CD4-positive, alpha-beta memory T cell (primary cell): Measurements from ENCODE around the gene UGT1A10. TPM values are rescaled to one million over a fixed set of nuclear protein-coding genes. Genes with fewer than 3 reads are reported as not detected.
A peak's percentile ranks its signal among the peaks of the same experiment; 100 is the strongest.

ENCODE experiments used
- CTCF ChIA-PET: fragments of 350-600 bp; sonication (Branson Sonifier 250); formaldehyde crosslinking; loops from one replicate; lab custom pipeline; 2021; ENCODE audit warnings: inconsistent platforms; ENCODE audit not compliant: partially characterized antibody; lab: Charles Lee
- POLR2A ChIA-PET: fragments of 350-600 bp; sonication (Branson Sonifier 250); formaldehyde crosslinking; loops from one replicate; lab custom pipeline; 2021; ENCODE audit not compliant: partially characterized antibody; lab: Charles Lee
- DNase-seq, 5 donors: peaks; one replicate each; pipeline versions ENCODE4 v3.0.0 to v3.0.0-alpha.2; 2020 to 2022; ENCODE audit warnings: mixed read lengths in 1 of 5
- H3K27ac ChIP-seq: one replicate; pipeline ENCODE4 v1.7.0; 2013; ENCODE audit warnings: low read depth, low read length
- H3K27me3 ChIP-seq: 2 replicates; pipeline ENCODE4 v1.7.0; 2013; ENCODE audit warnings: mild to moderate bottlenecking, low read length, moderate library complexity; ENCODE audit not compliant: insufficient read depth
- H3K36me3 ChIP-seq: 2 replicates; pipeline ENCODE4 v1.7.0; 2013; ENCODE audit warnings: mild to moderate bottlenecking, low read length, moderate library complexity; ENCODE audit not compliant: insufficient read depth
- H3K4me1 ChIP-seq: 2 replicates; pipeline ENCODE4 v1.7.0; 2013; ENCODE audit warnings: mild to moderate bottlenecking, low read length, moderate library complexity; ENCODE audit not compliant: insufficient read depth
- H3K4me3 ChIP-seq, 2 donors: one replicate each; pipeline ENCODE4 v1.7.0; 2013; ENCODE audit warnings: low read length in 2 of 2, mild to moderate bottlenecking in 1 of 2
- H3K9me3 ChIP-seq, 2 donors: one replicate each; pipeline ENCODE4 v1.7.0; 2013; ENCODE audit warnings: low read length in 2 of 2, control low read depth in 1 of 2; ENCODE audit not compliant: control insufficient read depth in 1 of 2
- H3K27ac Mint-ChIP-seq, 7 donors: one replicate each; pipeline ENCODE4 v1.8.0; 2020 to 2021; ENCODE audit warnings: mixed read lengths in 7 of 7, mild to moderate bottlenecking in 6 of 7, inconsistent platforms in 3 of 7, moderate library complexity in 3 of 7
- H3K27me3 Mint-ChIP-seq, 2 donors: one replicate each; pipeline ENCODE4 v1.8.0; 2020 to 2021; ENCODE audit warnings: mixed read lengths in 2 of 2
- H3K36me3 Mint-ChIP-seq, 2 donors: one replicate each; pipeline ENCODE4 v1.8.0; 2020 to 2021; ENCODE audit warnings: mixed read lengths in 2 of 2, inconsistent platforms in 1 of 2, mild to moderate bottlenecking in 1 of 2
- H3K4me1 Mint-ChIP-seq, 4 donors: one replicate each; pipeline ENCODE4 v1.8.0; 2020 to 2021; ENCODE audit warnings: mixed read lengths in 4 of 4, mild to moderate bottlenecking in 1 of 4
- H3K4me3 Mint-ChIP-seq, 8 donors: one replicate each; pipeline ENCODE4 v1.8.0; 2020 to 2021; ENCODE audit warnings: mixed read lengths in 8 of 8, mild to moderate bottlenecking in 7 of 8, moderate library complexity in 6 of 8, inconsistent platforms in 3 of 8
- H3K9me3 Mint-ChIP-seq, 8 donors: one replicate each; pipeline ENCODE4 v1.8.0; 2020 to 2021; ENCODE audit warnings: mixed read lengths in 8 of 8, mild to moderate bottlenecking in 5 of 8, inconsistent platforms in 3 of 8, moderate library complexity in 1 of 8
- intact Hi-C: fragments of 100-400 bp; cut with micrococcal nuclease; formaldehyde crosslinking; loops from one replicate; pipeline ENCODE4 v1.15.1; 2023
- polyA plus RNA-seq, 2 donors: library from polyadenylated mRNA; unstranded; fragments of 300-500 nt; fragmentation: Illumina TruSeq; gene quantifications; one replicate each; pipeline ENCODE4 v1.2.3, GENCODE V29; 2021
- total RNA-seq, 2 experiments: library from RNA; stranded (reverse); gene quantifications; one replicate each; pipeline ENCODE4 v1.2.3, GENCODE V29; 2021

Gene UGT1A10
- total and polyA plus RNA-seq, 4 experiments from 2014 or later: not detected

GRCh38 chr2:233803292-233803911, 167.2 kb downstream of the UGT1A10 start:
- Mint-ChIP-seq H3K27me3 (peaks cover 8 to 17% of the 10 kb centered on the region in 2 donors), H3K27ac (no peak overlapping the region), H3K4me1 (no peaks in the 10 kb centered on the region), H3K9me3 (no peaks in the 10 kb centered on the region), H3K36me3 (no peaks in the 10 kb centered on the region), H3K4me3 (no peak overlapping the region)
- Histone ChIP-seq H3K4me3 (no peak overlapping the region), H3K4me1 (no peaks in the 10 kb centered on the region), H3K27ac (no peak overlapping the region), H3K27me3 (no peaks in the 10 kb centered on the region), H3K9me3 (no peaks in the 10 kb centered on the region), H3K36me3 (no peaks in the 10 kb centered on the region)
- intact Hi-C loops: no loop called here
- ChIA-PET CTCF (no interaction called here), POLR2A (no interaction called here)
- DNase-seq: no peak

DNA sequence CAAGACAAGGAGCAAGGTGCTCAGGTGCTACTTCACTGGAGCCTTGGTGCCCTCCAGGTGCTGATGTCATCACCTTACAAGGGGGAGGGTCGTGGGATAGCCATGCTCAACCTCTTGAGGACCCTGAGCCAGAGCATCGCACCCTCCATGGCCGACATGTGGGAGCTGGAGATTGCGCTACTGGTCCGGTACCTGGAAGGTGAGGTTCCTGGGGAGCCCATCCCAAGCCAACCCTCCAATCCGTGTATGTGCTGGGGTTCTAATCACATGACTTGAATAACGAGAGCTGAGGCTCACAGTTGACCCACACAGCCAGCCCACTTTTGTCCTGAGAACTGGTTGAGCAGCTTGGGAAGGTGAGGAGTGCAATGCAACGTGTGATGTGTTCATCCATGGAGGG, 167.7 kb downstream of the UGT1A10 start:
- no peaks in the 10 kb centered on the region for H3K4me1 ChIP-seq
- Mint-ChIP-seq H3K4me3 (no peak overlapping the region), H3K27me3 (peaks cover 10 to 17% of the 10 kb centered on the region in 2 donors), H3K4me1 (no peaks in the 10 kb centered on the region), H3K27ac (peak overlapping the region in 2 of 7 donors; percentile 6 to 63), H3K36me3 (no peaks in the 10 kb centered on the region), H3K9me3 (no peaks in the 10 kb centered on the region)
- no peak for DNase-seq
- H3K9me3 ChIP-seq: no peaks in the 10 kb centered on the region
- ChIA-PET CTCF (no interaction called here), POLR2A (no interaction called here)
- intact Hi-C loops: no loop called here
- H3K27me3 ChIP-seq: no peaks in the 10 kb centered on the region
- no peaks in the 10 kb centered on the region for H3K36me3 ChIP-seq
- no peak overlapping the region for H3K27ac ChIP-seq
- H3K4me3 ChIP-seq: no peak overlapping the region

DNA sequence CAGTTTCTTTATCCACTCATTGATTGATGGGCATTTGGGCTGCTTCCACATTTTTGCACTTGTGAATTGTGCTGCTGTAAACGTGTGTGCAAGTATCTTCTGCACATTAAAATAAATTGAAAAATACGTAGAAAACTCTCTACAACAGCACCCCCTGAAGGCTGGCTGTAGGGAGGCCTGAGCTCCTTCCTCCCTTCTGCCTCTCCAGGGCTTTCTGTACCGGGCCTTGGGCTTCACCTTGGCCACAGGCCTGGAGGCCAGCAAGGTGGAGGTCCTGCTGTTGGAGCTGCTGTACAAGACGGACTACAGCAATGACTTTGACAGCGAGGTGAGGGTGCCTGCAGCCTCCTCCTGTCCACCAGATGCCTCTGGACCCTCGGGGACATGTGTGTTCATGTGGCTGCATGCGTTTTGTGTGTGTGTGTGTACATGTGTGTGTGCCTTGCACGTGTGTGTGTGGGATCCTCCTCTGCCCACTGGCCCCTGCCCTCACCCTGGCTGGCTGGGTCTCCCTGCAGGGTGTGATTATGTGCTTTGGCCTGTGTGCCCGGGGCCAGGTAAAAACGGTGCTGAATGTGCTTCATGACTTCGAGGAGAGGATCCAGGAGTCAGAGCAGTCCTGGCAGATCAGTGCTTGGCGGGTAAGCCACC, 171.1 kb downstream of the UGT1A10 start:
- Mint-ChIP-seq H3K27ac (no peak overlapping the region), H3K36me3 (no peaks in the 10 kb centered on the region), H3K4me3 (no peak overlapping the region), H3K4me1 (no peaks in the 10 kb centered on the region), H3K9me3 (no peaks in the 10 kb centered on the region), H3K27me3 (peaks cover 9 to 16% of the 10 kb centered on the region in 2 donors)
- POLR2A ChIA-PET: no interaction called here
- no peak overlapping the region for H3K4me3 ChIP-seq
- H3K27me3 ChIP-seq: no peaks in the 10 kb centered on the region
- DNase-seq: no peak
- intact Hi-C loops: no loop called here
- no peaks in the 10 kb centered on the region for H3K9me3 ChIP-seq
- H3K27ac ChIP-seq: no peak overlapping the region
- H3K36me3 ChIP-seq: no peaks in the 10 kb centered on the region
- H3K4me1 ChIP-seq: no peaks in the 10 kb centered on the region
- CTCF ChIA-PET: no interaction called here

GRCh38 chr2:233807966-233808935, 172.0 kb downstream of the UGT1A10 start:
- H3K9me3 Mint-ChIP-seq: no peaks in the 10 kb centered on the region
- H3K27me3 ChIP-seq: no peaks in the 10 kb centered on the region

DNA sequence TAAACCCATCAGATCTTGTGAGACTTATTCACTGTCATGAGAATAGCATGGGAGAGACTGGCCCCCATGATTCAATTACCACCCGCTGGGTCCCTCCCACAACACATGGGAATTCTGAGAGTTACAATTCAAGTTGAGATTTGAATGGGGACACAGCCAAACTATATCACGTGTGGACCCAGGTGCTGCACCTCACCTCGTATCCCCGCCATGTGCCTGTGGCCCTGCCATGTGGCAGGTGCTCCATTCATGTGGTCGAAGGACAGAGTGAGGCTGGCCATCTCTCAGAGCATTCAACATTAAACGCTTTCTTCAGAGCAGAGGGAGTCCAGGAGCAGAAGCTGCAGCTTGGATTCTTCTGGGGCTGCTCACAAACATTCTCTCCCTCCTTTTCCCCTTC, 174.1 kb downstream of the UGT1A10 start:
- DNase-seq: no peak
- intact Hi-C loops: no loop called here
- no peaks in the 10 kb centered on the region for H3K4me1 ChIP-seq
- H3K4me1 Mint-ChIP-seq: no peaks in the 10 kb centered on the region
- no peak overlapping the region for H3K4me3 ChIP-seq
- no peak overlapping the region for H3K4me3 Mint-ChIP-seq
- ChIA-PET CTCF (no interaction called here), POLR2A (no interaction called here)
- H3K27me3 ChIP-seq: no peaks in the 10 kb centered on the region
- H3K27ac ChIP-seq: no peak overlapping the region
- H3K27ac Mint-ChIP-seq: no peak overlapping the region
- no peaks in the 10 kb centered on the region for H3K36me3 Mint-ChIP-seq
- H3K9me3 ChIP-seq: no peaks in the 10 kb centered on the region
- H3K27me3 Mint-ChIP-seq: peaks cover 6 to 9% of the 10 kb centered on the region in 2 donors
- no peaks in the 10 kb centered on the region for H3K36me3 ChIP-seq
- H3K9me3 Mint-ChIP-seq: no peaks in the 10 kb centered on the region

More at GRCh38 chr2:233807966-233808935, 172.0 kb downstream of the UGT1A10 start:
- H3K27ac Mint-ChIP-seq: no peak overlapping the region
- no peak overlapping the region for H3K4me3 Mint-ChIP-seq
- H3K27me3 Mint-ChIP-seq: peaks cover 6 to 12% of the 10 kb centered on the region in 2 donors
- H3K36me3 ChIP-seq: no peaks in the 10 kb centered on the region
- intact Hi-C loops: no loop called here
- no peaks in the 10 kb centered on the region for H3K9me3 ChIP-seq
- H3K27ac ChIP-seq: no peak overlapping the region
- no peaks in the 10 kb centered on the region for H3K4me1 ChIP-seq
- no peak for DNase-seq
- H3K4me1 Mint-ChIP-seq: no peaks in the 10 kb centered on the region
- ChIA-PET POLR2A (no interaction called here), CTCF (no interaction called here)
- H3K36me3 Mint-ChIP-seq: no peaks in the 10 kb centered on the region
- H3K4me3 ChIP-seq: no peak overlapping the region

DNA sequence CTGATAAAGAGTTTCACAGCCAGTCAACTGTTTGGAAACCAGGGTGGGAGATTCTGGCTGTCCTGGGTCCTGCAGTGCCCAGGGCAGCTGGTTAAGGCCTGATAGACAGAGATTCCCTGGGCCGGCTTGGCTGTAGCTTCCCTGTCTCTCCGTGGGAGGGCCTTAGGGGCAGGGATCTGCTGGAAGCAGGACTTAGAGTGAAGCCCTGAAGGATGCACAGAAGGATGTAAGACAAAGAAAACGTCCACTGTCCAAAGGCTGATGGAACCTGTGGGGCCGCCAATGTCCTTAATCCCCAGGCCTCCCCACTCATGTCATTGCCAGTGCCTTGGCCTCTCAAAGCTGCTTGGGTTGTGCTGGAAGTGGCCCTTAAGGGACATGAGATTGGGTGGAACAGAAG, 174.8 kb downstream of the UGT1A10 start:
- Histone ChIP-seq H3K4me1 (no peaks in the 10 kb centered on the region), H3K27me3 (no peaks in the 10 kb centered on the region), H3K27ac (no peak overlapping the region), H3K36me3 (no peaks in the 10 kb centered on the region), H3K4me3 (no peak overlapping the region), H3K9me3 (no peaks in the 10 kb centered on the region)
- H3K36me3 Mint-ChIP-seq: no peaks in the 10 kb centered on the region
- no peaks in the 10 kb centered on the region for H3K4me1 Mint-ChIP-seq
- ChIA-PET POLR2A (no interaction called here), CTCF (no interaction called here)
- intact Hi-C loops: no loop called here
- no peak overlapping the region for H3K27ac Mint-ChIP-seq
- DNase-seq: no peak
- no peak overlapping the region for H3K4me3 Mint-ChIP-seq
- H3K9me3 Mint-ChIP-seq: no peaks in the 10 kb centered on the region
- peaks cover 6 to 9% of the 10 kb centered on the region in 2 donors for H3K27me3 Mint-ChIP-seq

DNA sequence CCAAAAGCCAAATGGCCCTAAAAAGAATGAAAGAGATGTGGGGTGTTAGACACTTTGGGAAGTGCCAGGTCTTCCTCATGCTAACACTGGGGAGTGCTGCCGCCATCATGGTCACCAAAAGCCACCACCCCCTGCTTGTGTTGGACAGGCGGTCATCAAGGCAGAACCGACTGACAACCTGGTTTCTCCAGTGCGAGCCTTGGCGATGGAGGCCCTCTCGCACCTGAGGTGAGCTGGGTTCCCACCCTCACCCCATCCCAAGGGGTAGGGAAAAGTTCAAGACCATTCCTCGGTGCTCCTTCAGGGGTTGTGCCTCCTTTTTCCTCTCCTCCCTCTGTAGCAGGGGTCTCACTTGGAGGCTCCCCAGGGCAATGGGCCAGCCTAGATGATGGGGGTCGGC, 175.5 kb downstream of the UGT1A10 start:
- CTCF ChIA-PET: no interaction called here
- H3K27me3 Mint-ChIP-seq: peaks cover 6 to 9% of the 10 kb centered on the region in 2 donors
- intact Hi-C loops: no loop called here
- no peaks in the 10 kb centered on the region for H3K4me1 ChIP-seq
- H3K27me3 ChIP-seq: no peaks in the 10 kb centered on the region
- H3K36me3 ChIP-seq: no peaks in the 10 kb centered on the region
- H3K9me3 Mint-ChIP-seq: no peaks in the 10 kb centered on the region
- H3K4me1 Mint-ChIP-seq: no peaks in the 10 kb centered on the region
- H3K36me3 Mint-ChIP-seq: no peaks in the 10 kb centered on the region
- no peak overlapping the region for H3K27ac Mint-ChIP-seq
- DNase-seq: no peak
- H3K27ac ChIP-seq: no peak overlapping the region
- H3K4me3 Mint-ChIP-seq: no peak overlapping the region
- no peaks in the 10 kb centered on the region for H3K9me3 ChIP-seq
- POLR2A ChIA-PET: no interaction called here
- H3K4me3 ChIP-seq: no peak overlapping the region
